Stimulated activated CD4-positive, alpha-beta T cell treated with anti-CD3 and anti-CD28 coated beads, TNF-alpha, amount 100 ng/mL, for 4 hours (primary cell): Measurements from ENCODE around the gene ZNF737.
"Not testable (repeated sequence)": the region's sequence is repeated elsewhere in the genome, so short reads cannot be mapped to it uniquely, and the experiment has no call there.

Experiments used
- DNase-seq, 3 experiments: peaks; one replicate each; pipeline ENCODE4 v3.0.0-alpha.2; 2020; ENCODE audit warnings: low read depth in 3 of 3

The ZNF737 gene

GRCh38 chr19:20565321-20566018 is at the start of gene ZNF737:
ZNF737 (minus strand) TSS chr19:20565781; CDS start chr19:20565640, 141 bp downstream.
- DNase-seq: peak; percentile 73 to 86 (median 82)

- not testable (repeated sequence) for DNase-seq
Observed at GRCh38 chr19:20614971-20615370, 49.4 kb upstream of the ZNF737 start.

GRCh38 chr19:20612711-20613316 is 47.2 kb upstream of the ZNF737 start:
- no peak for DNase-seq

- DNase-seq: no peak
Observed at GRCh38 chr19:20611866-20612265, 46.3 kb upstream of the ZNF737 start.

GRCh38 chr19:20607943-20608342 is 42.4 kb upstream of the ZNF737 start:
- no peak for DNase-seq

- no peak for DNase-seq
Observed at GRCh38 chr19:20558571-20558970, 7.0 kb downstream of the ZNF737 start.

- DNase-seq: no peak
Observed at GRCh38 chr19:20558011-20558410, 7.6 kb downstream of the ZNF737 start.

GRCh38 chr19:20544667-20545333 is 20.8 kb downstream of the ZNF737 start:
- DNase-seq: not testable (repeated sequence)

- DNase-seq: not testable (repeated sequence)
Observed at GRCh38 chr19:20530303-20530702, 35.3 kb downstream of the ZNF737 start.

- no peak for DNase-seq
Observed at GRCh38 chr19:20513189-20513904, 52.2 kb downstream of the ZNF737 start.

GRCh38 chr19:20503476-20503875 is 62.1 kb downstream of the ZNF737 start:
- no peak for DNase-seq
